Muscle layer of duodenum (tissue), 2 donors: ENCODE data around the gene YPEL2.
"Not testable (repeated sequence)": the region's sequence is repeated elsewhere in the genome, so short reads cannot be mapped to it uniquely, and the experiment has no call there.

Experiments used
- H3K27ac ChIP-seq: one replicate; pipeline ENCODE4 v1.7.0; 2013; ENCODE audit warnings: mild to moderate bottlenecking, low read length
- H3K27me3 ChIP-seq: one replicate; pipeline ENCODE4 v1.7.0; 2013; ENCODE audit warnings: low read depth, mild to moderate bottlenecking, control low read depth, low read length
- H3K36me3 ChIP-seq, 2 donors: one replicate each; pipeline ENCODE4 v1.7.0; 2013; ENCODE audit warnings: low read length in 2 of 2, control low read depth in 1 of 2, mild to moderate bottlenecking in 1 of 2; ENCODE audit not compliant: insufficient read depth in 2 of 2, control insufficient read depth in 1 of 2
- H3K4me1 ChIP-seq, 2 donors: one replicate each; pipeline ENCODE4 v1.7.0; 2013; ENCODE audit warnings: low read length in 2 of 2, mild to moderate bottlenecking in 2 of 2, control low read depth in 1 of 2, moderate library complexity in 1 of 2; ENCODE audit not compliant: insufficient read depth in 2 of 2, control insufficient read depth in 1 of 2
- H3K4me3 ChIP-seq, 2 donors: one replicate each; pipeline ENCODE4 v1.7.0; 2013; ENCODE audit warnings: low read length in 2 of 2, low read depth in 1 of 2, mild to moderate bottlenecking in 1 of 2
- H3K9me3 ChIP-seq, 2 donors: one replicate each; pipeline ENCODE4 v1.7.0; 2013; ENCODE audit warnings: low read length in 2 of 2, control low read depth in 1 of 2, mild to moderate bottlenecking in 1 of 2; ENCODE audit not compliant: control insufficient read depth in 1 of 2
- donor health status: healthy.

Gene YPEL2

GRCh38 chr17:59304811-59305210, 26.6 kb upstream of the YPEL2 start:
- H3K27me3 ChIP-seq = no peaks in the 10 kb centered on the region
- H3K27ac ChIP-seq = no peak overlapping the region
- no peaks in the 10 kb centered on the region for H3K9me3 ChIP-seq
- H3K4me3 ChIP-seq = no peak overlapping the region
- no peaks in the 10 kb centered on the region for H3K4me1 ChIP-seq
- no peaks in the 10 kb centered on the region for H3K36me3 ChIP-seq

GRCh38 chr17:59310263-59310920, 21.1 kb upstream of the YPEL2 start:
- H3K9me3 ChIP-seq = no peaks in the 10 kb centered on the region
- H3K27ac ChIP-seq = no peak overlapping the region

DNA sequence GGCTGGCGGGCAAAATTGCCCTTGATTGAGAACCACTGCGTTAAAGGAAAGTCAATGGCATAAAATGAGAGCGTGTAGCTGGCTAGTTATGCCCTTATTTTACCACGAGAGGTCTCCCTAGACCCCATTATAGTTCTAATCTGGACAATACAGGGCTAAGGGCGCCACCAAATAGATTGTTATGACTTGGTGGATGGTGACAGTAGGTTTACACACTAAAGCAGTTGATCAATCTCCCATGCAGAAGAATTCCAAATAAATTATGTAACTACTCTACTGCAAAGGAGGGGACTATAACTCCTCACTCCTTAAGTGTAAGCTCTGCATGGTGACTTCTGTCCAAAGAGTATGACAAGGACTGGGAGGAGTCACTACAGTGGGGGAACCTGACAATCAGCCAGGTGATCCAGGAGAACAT, 20.4 kb upstream of the YPEL2 start:
- Histone ChIP-seq H3K4me3 (no peak overlapping the region), H3K36me3 (no peaks in the 10 kb centered on the region), H3K4me1 (no peaks in the 10 kb centered on the region), H3K27ac (no peak overlapping the region), H3K27me3 (no peaks in the 10 kb centered on the region), H3K9me3 (no peaks in the 10 kb centered on the region)

More at GRCh38 chr17:59310263-59310920, 21.1 kb upstream of the YPEL2 start:
- no peaks in the 10 kb centered on the region for H3K36me3 ChIP-seq
- no peaks in the 10 kb centered on the region for H3K27me3 ChIP-seq
- no peaks in the 10 kb centered on the region for H3K4me1 ChIP-seq
- no peak overlapping the region for H3K4me3 ChIP-seq

DNA sequence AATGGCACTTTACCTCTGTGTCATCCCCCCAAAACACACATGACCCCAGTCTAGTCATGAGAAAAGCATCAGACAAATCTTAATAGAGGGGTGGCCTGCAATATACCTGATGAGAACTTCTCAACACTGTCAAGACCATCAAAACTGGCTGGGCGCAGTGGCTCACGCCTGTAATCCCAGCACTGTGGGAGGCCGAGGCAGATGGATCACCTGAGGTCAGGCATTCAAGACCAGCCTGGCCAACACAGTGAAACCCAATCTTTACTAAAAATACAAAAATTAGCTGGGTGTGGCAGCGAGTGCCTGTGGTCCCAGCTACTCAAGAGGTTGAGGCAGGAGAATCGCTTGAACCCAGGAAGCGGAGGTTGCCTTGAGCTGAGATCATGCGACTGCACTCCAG, 19.9 kb upstream of the YPEL2 start:
- not testable (repeated sequence) for H3K4me3 ChIP-seq, H3K27ac ChIP-seq, H3K36me3 ChIP-seq, H3K4me1 ChIP-seq, H3K9me3 ChIP-seq, H3K27me3 ChIP-seq

- no peaks in the 10 kb centered on the region for H3K36me3 ChIP-seq
- H3K27ac ChIP-seq = no peak overlapping the region
- no peaks in the 10 kb centered on the region for H3K9me3 ChIP-seq
- no peaks in the 10 kb centered on the region for H3K4me1 ChIP-seq
- H3K27me3 ChIP-seq = no peaks in the 10 kb centered on the region
- H3K4me3 ChIP-seq = no peak overlapping the region
Observed at GRCh38 chr17:59315866-59316265, 15.6 kb upstream of the YPEL2 start.

- Histone ChIP-seq H3K9me3 (no peaks in the 10 kb centered on the region), H3K27me3 (no peaks in the 10 kb centered on the region), H3K4me3 (no peak overlapping the region), H3K27ac (no peak overlapping the region), H3K36me3 (peaks cover 0 to 4% of the 10 kb centered on the region in 2 donors), H3K4me1 (peaks cover 12 to 19% of the 10 kb centered on the region in 2 donors)
Observed at GRCh38 chr17:59327121-59327980, 4.1 kb upstream of the YPEL2 start.

DNA sequence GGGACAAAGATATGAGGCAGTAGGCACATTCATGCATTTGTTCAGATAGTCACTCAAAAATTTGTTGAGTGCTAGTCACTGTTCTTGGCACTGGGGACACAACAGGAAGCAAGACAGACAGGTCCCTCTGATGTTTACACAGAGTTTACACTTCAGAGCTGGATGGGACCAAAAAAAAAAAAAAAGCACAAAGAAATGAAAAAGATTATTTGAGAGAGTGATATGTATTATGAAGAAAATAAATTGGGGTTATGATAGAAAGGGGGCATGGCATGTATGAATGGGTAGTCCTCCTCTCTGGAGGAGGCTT, 3.5 kb upstream of the YPEL2 start:
- H3K4me3 ChIP-seq = no peak overlapping the region
- peaks cover 13 to 23% of the 10 kb centered on the region in 2 donors for H3K4me1 ChIP-seq
- no peaks in the 10 kb centered on the region for H3K27me3 ChIP-seq
- peaks cover 0 to 4% of the 10 kb centered on the region in 2 donors for H3K36me3 ChIP-seq
- H3K27ac ChIP-seq = no peak overlapping the region
- no peaks in the 10 kb centered on the region for H3K9me3 ChIP-seq

DNA sequence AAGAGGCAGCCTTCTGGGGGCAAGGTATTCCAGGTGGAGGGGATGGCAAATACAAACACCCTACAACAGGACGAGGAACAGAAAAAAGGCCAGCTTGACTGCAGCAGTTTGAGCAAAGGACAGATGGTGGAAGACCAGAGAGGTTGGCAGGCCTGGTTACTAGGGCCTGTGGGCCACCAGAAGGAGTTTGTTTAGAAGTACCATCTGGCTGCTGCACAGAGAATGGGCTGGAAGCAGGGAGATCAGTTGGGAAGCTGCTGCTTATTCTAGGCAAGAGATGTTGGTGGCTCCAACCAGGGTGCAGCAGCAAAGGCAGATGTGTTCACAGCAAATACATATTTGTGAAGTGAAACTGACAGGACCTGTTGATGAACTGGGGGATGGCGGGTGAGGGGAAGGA, 2.9 kb upstream of the YPEL2 start:
- no peak overlapping the region for H3K4me3 ChIP-seq
- peaks cover 0 to 4% of the 10 kb centered on the region in 2 donors for H3K36me3 ChIP-seq
- H3K4me1 ChIP-seq = peaks cover 20 to 30% of the 10 kb centered on the region in 2 donors
- H3K27me3 ChIP-seq = no peaks in the 10 kb centered on the region
- H3K27ac ChIP-seq = no peak overlapping the region
- H3K9me3 ChIP-seq = no peaks in the 10 kb centered on the region

- peaks cover 0 to 4% of the 10 kb centered on the region in 2 donors for H3K36me3 ChIP-seq
- H3K27me3 ChIP-seq = no peaks in the 10 kb centered on the region
- H3K9me3 ChIP-seq = no peaks in the 10 kb centered on the region
- peaks cover 25 to 37% of the 10 kb centered on the region in 2 donors for H3K4me1 ChIP-seq
- H3K4me3 ChIP-seq = peak overlapping the region; percentile 16 to 22
- H3K27ac ChIP-seq = peak overlapping the region; percentile 83
Observed at GRCh38 chr17:59329176-59330052, 2.0 kb upstream of the YPEL2 start.

GRCh38 chr17:59330053-59330942, 1.2 kb upstream of the YPEL2 start:
- H3K4me1 ChIP-seq = peaks cover 25 to 41% of the 10 kb centered on the region in 2 donors
- no peaks in the 10 kb centered on the region for H3K9me3 ChIP-seq
- H3K4me3 ChIP-seq = peak overlapping the region; percentile 22 to 35
- H3K27me3 ChIP-seq = no peaks in the 10 kb centered on the region
- peaks cover 0 to 4% of the 10 kb centered on the region in 2 donors for H3K36me3 ChIP-seq
- peak overlapping the region; percentile 83 for H3K27ac ChIP-seq
